ENCODE measurements around the gene IRAK4.

The IRAK4 gene

DNA sequence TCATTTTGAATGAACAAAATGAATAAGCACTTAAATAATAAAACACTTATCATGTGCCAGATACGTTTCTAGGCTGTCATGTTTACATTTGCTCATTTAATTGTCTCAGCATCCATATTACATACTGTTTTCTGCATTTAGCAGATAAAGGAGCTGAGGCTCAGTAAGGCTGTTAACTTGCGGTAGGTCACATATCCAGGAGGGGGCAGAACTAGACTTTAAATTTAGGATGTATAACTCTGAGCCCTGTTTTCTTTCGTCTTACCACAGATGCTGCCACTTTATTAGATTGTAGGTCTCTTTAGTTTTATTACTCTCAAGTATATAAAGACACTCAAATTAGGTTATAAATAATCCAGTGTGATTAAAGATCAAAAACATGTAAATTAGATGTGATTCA lies 17.7 kb downstream of the IRAK4 start:
- DNase-seq, result no peak

DNA sequence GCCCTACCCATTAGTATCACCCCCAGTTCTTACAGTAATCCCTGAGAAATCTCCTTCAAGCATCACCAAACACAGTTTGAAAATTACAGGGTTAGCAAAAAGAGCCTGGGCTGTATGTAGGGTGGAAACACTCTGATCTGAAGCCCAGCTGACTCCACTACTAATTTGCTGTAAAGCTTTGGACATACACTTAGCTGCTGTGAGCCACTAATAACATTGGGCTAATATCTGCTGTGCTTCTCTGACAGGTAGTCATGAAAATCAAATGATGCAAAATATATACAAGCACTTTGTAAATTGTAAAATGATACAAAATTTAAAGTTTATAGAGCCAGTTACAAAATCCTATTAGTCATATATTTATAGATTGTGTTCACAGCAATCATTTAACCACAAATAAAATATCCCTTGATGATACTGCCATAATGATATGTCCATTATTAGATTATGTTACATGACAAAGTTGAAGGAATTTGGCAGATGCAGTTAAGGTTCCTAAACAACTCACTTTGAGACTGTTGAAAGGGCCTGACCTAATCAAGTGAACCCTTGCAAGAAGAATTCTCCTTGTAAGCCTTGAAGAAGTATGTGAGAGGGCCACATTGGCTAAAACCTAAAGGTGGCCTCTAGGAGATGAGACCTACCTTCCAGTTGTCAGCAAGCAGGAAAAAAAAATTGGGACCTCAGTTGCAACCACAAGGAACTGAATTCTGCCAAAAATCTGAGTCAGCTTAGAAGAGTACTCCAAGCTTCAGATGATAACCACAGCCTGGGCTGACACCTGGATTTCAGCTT lies 28.3 kb downstream of the IRAK4 start:
- DNase-seq, result no peak

DNA sequence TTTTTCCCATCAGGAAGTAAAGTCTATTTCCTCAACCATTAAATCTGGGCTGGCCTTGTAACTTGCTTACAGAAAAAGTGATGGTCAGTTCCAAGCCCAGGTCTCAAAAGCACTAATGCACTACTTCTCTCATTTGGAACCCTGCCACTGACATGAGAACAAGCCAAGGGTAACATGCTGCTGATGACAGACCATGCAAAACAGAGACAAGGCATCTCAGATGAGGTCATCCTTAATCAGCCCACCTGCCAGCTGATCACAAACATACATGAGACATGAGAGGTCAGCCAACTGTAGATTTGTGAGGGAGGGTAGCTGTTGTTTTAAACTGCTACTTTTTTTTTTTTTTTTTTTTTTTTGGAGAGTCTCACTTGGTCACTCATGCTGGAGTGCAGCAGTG lies 31.2 kb downstream of the IRAK4 start:
- DNase-seq, result no peak

DNA sequence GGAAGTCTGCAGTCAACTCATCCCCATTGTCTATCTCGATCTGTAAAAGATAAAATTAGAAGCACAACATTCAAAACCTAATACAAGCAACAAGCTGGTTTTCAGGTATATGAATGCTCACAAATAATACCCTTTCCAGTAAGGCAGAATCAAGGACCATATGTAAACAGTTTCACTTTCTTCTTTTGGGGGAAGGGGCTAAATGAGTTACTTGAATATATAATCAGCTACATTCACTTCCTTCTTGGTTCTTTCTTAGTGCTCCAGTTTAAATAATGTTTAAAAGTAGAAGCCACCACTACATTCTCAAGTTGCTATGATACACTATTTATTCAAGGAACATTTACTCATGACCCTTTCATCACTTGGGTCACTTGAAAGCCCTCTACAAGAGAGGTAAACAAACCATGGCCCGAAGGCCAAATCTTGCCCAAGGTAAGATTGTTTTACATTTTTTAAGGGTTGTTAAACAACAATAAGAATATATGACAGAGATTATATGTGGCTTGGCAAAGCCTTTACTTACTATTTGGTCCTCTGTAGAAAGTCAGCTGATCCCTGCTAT lies 37.0 kb downstream of the IRAK4 start:
- no peak for DNase-seq

DNA sequence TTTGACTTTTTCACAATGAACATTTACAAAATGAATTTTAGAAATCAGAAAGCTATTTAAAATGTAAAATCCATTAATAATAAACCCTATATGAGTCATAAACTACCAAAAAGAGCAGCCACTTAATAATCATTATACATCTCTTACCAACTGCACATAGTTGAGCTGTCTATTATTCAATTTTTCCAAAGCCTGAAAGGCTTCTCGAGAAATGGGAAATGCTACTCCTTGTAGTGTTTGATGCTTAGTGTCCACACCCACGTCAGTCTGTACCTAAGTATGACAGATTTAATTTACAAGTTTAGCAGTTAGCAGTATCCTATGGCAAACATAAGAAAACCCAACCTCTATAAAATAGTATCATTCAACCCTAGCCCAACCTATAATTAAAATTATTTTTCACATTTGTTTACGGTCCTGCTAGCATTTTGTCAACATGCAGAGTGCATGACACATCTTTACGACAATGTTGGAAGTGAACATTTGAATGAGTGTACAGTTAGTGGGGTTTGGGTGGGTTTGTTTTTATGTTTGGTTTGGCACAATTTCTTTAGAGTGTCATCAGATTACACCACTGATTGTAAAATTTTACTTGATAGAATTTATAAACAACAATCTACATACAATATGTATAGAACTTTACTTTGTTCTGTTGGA lies 38.9 kb downstream of the IRAK4 start:
- no peak for DNase-seq

DNA sequence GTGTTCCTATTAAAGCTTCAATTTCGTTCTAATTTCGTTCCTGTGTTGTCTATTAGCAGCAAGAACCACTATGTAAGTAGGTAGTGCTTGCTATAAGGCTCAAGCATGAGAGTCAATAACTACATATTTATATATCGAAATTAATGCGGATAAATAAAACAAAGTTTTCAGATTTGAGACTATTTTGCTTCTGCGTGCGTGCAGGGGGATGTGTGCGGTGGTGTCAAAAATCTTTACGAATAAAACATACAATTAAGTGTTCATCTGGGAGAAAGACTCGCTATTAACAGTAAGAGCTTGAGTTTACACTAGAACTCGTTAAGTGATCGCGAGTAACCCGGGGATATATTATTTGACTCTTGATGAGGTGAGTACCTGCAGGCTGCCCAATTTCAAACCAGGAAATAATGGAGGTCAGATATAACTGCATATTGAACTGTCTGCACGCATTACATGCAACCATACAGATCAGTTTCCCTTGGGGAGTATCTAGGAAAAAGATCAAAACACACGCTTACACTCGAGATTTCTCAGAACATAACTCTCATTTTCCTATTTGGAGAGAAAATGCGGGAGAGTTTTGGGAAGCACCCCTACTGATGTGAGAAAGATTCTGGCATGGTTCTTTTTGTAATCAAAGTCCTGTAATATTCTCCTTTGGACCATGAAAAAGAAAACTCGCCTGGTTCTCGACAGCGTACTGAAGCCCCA lies 46.6 kb downstream of the IRAK4 start:
- no peak for DNase-seq

DNA sequence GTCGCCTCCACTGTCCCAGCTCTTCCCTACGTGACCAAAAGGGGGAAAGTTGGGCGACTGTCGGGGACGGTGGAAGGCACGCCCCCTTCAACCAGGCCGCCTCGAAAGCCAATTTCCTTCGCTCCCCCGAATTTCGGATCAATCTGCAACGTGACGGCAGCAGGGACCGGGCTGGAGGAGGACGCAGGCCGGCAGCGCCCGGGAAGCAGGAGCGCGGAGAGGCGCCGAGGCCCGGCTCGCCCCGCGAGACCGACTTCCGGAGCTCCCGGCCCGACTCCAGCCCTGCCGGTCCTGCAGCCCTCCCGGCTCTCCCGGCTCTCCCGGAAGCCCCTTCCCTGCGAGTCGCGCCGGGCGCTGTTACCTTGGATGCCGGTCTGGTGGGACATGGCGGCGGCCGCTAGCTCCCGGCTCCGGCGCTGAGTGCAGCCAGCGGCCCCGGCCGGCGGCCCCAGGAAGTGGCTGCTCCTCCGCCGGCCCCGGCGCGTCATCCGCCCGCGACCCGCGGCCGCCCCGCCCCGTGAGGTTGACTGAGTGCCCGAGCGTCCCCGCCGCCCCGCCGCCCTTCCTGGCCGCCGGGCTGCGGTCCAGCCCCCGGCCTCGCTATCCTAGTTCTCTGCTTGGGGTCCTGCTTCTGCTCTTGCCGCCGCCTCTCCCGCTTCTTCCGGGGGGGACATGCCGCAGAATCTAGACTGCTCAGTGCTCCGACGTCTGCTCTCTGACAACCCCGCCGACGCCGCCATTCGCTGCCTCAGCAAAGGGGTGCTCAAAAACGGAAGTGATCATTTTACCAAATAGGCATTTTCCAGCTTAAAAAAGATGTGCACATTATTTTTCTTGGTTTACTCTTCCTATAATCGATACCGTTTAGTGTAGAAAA lies 47.3 kb downstream of the IRAK4 start, which contains the start of gene TWF1:
Gene TWF1 (minus strand): TSS at position 458 of the 877 bp plus-strand sequence. CDS start 72 bp downstream, at position 386.
- DNase-seq, result peak; percentile 34

DNA sequence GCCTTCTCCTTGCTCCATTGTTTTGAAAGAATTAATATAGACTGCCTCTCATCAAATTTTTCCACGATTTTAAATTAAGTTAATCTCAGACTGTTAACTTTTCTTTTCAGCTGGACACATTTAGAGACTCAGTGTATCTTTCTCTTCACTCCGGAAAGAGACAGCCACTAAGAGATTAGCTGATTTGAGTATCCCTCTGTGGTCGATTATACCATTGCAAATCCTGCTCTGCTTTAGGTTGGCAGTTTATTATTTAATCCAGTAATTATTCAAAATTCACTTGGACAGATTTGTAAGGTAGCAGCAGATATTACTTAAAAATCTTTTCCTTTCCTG lies 48.0 kb downstream of the IRAK4 start:
- DNase-seq, result no peak

DNA sequence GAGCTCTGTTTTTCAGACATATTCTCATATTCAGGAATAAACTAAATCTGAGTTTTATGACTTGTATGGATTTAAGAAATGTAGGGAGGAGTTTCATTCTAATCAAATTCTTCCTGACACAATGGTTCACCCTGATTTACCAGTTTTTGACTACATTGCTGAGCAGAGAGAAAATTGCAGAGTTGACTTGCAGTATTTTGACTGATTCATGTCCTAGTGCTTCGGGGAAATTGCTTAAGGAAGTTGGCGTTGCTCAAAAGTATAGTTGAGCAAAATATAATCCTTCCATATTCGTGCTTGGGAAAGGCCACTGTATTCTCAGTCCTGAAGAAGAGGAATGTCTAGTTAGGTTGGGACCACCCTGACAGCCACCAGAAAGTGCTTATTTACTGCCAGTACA lies 48.6 kb downstream of the IRAK4 start:
- no peak for DNase-seq

DNA sequence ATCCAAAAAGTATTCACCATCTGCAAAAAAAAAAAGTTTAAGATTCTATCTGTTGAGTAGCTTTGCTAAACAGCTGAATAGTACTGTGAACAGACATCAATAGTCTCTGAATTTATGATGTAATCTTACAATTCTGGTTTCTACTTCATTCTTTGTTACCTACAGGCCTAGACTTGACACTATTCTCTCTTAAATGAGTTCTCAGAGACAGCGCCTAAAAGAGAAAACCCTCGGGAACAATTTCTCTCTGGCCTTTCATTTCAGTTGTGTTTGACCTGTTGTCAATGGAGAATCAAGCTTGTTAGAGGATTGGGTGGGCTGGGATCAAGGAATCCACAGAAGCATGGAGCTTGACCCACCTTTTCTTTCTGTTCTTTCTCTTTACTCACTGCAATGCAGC lies 53.3 kb downstream of the IRAK4 start:
- DNase-seq, result no peak

DNA sequence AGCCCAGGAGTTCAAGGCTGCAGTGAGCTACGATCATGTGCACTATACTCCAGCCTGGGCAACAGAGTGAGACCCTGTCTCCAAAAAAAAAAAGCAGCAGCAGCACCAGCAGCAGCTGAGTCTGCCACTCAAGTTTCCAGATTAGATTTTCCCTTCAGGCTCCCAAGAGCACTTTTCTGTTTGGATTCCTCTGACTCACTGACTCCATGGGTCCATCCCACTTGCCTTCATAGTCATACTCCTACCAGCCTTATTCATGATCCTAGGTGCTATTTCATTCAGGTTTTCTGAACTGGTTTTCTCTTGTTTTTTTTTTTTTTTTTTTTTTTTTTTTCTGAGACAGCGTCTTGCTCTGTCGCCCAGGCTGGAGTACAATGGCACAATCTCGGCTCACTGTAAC lies 54.2 kb downstream of the IRAK4 start:
- DNase-seq, result no peak

DNA sequence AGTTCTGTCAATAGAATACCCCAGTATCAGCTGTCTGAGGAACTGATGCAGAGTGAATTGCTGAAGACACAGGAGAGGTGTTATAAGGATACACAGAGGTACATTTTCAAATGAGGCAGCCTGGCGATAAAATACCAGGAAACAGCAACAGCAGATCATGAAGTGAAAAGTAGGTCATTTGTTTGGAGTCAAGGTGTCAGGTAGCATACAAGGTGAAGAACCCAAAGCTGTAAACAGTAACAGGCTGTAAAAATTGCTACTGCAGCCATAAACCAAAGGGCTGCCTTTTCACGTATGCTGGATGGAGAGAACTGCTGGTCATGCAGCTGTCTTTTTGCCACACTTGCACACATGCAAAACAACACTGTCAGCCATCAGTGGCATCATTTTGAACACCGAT lies 56.7 kb downstream of the IRAK4 start:
- no peak for DNase-seq

DNA sequence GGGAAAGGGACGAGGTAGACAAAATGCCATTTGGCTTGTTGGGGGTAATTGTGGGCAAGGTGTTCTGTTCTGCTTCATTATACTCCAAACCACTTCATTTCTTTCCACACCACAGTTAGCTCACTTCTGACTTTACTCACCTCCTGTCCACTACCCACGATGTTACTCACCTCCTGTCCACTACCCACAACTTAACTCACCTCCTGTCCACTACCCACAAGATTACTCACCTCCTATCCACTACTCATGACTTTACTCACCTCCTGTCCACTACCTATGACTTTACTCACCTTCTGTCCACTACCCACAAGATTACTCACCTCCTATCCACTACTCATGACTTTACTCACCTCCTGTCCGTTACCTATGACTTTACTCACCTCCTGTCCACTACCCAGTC lies 57.4 kb downstream of the IRAK4 start:
- no peak for DNase-seq

DNA sequence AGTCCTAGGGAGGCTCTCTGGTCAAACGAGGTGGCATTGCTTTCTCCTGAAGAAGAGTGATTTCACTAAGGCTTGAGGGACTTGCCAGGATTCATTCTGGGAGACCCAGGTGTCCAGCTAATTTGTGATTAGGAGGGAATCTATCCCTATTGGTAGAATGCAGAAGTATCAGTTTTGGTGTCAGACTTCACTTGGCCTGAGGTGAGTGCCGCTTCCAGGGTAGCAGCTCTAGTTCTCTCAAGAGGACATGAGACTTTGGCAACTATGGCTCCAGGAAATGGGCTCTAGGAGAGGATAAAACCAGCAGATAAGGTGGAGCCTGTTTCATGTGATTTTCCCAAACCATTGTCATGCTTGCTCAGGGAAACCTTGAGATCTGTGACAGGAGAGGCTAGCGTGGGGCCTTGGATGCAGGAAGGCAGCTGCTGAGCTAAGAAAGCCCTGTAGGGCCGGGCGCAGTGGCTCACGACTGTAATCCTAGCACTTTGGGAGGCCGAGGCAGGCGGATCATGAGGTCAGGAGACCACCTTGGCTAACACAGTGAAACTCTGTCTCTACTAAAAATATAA lies 65.5 kb downstream of the IRAK4 start:
- DNase-seq, result no peak

DNA sequence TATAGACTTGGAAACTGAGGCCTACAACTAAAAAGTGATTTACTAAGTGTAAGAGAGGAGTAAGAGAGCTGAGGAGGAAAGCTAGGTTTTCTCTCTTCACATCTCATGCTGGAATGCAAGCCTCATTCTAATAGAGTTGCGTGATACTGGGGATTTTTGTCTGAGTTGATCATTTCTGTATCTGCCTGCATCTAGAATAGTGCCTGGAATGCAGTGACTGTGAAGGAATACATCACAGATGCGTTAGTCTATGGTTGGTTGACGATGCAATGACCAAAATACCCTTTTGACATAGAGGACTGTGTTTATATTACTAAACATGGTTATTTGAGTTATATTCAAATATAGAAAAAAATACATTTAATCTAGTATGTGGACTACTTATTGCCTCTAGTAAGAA lies 67.9 kb downstream of the IRAK4 start:
- DNase-seq, result no peak

DNA sequence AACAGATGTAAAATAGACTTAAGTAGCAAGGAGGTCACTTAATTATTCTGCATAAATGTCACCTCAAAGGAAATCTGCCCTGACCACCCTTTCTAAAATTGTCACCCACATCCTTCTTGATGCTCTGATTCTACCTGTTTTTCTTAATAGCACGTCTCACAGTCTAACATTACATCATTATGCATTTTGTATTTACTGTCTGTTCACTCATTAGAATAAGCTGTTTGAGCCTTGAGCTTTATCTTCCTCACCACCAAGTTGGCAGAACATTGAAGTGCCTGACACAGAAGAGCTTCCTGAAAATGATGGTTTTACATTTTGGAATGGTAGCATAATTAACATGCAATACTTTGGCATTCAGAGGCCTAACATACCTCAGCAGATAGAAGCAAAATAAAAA lies 68.3 kb downstream of the IRAK4 start:
- DNase-seq, result no peak

DNA sequence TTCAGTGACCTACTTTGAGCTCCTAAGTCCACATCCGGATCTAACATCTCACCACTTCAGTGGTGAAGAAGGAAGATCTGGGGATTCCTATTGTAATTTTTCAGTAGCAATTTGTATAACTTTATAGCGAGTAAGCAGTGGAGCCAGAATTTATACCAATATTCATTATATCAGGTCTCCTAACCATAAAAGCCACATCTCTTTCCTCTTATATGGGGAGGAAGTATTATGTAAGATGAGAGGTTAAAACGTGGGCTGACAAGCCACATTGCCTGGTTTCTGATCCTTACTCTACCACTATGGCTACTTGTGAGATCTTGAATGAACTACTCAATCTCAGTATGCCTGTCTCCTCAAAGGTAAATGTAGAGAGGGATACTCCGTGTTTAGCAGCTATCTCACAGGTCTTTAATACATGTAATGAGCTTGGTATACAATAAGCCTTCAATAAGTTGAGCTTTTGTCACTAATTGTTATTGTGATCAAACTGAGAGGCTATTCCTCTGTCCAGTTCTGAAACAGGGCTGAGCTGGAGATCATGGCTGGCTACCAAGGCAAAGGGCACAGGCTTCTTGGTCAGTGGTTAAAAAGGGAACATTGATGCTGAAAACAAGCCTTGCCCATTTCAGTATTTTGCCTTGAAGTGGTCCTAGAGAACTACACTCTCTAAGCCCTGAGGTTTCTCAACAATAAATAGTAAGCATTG lies 73.9 kb downstream of the IRAK4 start:
- no peak for DNase-seq

DNA sequence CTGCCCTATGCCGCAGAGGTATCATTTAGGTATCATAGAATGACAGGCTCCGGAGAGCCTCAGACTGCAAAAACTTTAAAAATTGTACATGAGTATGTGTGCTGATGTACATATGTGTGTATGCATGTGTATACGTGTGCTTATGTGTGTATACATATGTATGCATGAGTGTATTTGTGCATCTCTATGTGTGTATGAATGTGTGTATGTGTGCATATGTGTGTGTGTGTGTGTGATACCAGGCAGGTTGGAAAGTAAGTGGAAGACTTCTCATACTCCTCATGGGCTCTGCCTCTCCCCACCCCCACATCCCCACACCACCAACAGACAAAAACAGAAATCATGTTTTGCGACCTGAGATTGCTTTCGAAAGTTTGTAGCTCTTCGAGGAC lies 76.5 kb downstream of the IRAK4 start:
- DNase-seq, result no peak

DNA sequence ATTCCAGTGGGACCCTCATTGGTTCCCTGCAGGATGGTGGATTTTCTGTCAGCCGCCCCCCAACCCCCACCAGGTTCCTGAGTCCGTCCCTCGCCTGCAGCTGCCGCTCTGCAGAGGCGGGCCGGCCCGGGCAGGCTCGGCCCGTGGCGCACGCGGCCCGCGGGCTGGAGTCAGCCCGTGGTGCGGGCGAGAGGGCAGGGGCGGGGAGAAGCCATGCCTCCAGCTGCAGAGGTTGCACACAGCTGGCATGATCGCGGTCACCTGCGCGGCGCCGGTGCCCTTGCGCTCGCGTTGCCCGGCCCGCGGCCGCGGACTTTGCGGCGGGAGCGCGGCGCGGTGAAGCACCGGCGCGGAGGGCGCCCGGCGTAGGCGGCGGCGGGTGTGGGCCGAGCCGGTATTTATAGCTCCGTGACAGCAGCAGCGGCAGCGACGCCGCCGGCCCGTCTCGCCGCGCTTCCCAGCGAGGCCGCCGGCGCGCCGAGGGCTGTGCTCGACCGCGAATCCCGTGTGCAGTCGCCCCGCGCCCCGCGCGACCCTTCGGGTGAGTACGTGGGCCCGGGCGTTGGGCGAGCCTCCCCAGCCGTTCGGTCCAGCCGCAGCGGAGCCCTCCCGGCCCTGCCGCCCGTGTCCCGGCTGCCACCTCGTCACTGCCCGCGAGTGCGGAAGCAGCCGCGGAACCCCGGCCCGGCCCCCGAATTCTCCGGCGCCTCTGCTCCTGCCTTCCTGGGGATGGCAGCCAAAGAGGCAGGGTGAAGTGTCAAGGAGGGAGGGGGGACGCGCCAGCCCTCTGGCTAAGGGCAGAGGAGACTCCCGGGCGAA lies 77.1 kb downstream of the IRAK4 start, which contains the start of gene TMEM117:
Gene TMEM117 (plus strand): TSS at position 426 of the 819 bp plus-strand sequence.
- DNase-seq, result peak; percentile 48

DNA sequence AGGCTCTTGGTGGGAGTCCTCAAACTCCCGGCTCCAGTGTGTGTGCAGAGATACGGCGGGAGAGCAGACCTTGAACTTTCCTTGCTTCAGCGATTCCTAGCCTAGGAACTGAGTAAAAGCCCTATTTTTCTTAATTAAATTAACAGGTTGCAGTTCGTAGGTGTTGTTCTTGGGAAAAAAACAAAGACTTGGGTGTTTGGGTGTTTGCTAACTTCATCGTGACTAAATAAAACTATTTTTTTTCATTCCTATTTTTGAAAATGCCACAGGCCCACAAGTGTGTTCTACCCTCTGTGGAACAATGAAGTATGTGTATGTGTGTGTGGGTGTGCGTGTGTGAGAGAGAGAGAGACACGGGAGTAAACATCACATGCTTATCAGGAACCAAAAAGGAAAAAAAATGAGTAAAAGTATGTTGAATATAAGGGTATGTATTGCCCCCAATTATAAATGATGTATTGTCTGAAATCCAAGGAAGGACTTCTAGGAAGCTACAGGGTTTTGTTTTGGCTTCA lies 77.8 kb downstream of the IRAK4 start:
- DNase-seq, result no peak

Data from cortex of kidney (tissue), 1 donor.